Activated T-cell treated with anti-CD3 and anti-CD28 coated beads for 1 hour (primary cell): ENCODE data around the gene PRAME.
A peak's percentile ranks its signal among the peaks of the same experiment; 100 is the strongest.

ENCODE experiments used
- DNase-seq: peaks from one replicate; pipeline ENCODE4 v3.0.0-alpha.2; 2020; ENCODE audit warnings: low read depth

The PRAME gene

GRCh38 chr22:22579869-22580604 lies 21.0 kb upstream of the PRAME start:
- no peak for DNase-seq

- DNase-seq: no peak
Observed at GRCh38 chr22:22578702-22579424, 19.8 kb upstream of the PRAME start.

DNA sequence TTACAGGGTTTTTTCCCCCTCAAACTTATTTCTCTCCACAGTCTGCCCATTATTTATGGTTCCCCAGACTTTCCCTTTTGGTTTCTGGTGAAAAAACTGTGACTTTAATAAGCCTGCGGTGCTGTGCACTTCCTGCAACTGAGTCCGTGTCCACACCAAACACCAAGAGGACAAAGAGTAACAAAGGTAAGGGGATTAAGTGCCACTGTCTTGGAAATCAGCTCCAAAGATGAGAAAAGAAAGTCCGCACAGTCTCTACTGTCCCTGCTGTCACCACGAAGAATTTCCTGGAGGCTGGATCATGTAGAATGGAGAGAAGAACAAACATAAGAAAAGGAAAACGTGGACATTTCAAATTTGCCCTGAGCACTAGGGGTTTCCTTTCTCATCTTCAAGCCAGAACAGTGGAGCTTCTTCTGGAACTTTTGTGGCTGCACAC lies 17.9 kb upstream of the PRAME start:
- DNase-seq: no peak

DNA sequence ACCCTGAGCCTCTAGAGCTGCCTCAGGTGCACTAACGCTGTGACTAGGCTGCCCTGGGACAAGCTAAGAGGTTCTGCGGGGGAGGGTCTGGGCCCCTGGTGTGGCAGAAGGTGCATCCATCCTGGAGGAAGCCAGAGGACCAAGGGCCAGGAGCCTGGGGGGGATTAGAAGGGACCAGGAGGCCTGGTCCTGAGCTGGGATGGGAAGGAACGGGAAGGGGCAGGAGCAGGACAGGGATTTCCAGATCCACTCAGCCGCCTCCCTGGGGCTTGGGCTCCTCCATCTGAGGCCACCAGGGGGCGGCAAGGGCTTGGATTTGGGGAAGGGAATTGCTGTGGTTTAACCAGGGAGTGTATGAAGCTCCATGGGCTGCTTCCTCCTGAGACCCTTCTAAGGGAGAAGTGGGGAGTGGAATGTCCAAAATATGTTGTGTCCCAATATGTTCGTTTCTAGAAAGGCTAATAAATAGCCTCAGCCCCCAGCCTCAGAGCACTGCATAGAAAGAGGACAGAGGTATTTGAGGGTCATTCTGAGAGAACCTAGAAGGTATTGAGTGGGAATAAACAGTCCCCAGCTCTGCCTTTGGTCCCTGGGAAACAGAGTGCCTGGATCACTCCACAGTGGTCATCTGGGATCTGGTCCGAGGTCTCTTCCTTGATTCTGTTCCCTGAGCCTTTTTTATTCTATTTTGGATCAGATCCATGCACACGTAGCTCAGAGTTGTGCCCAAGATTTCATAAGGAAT lies 17.4 kb upstream of the PRAME start:
- peak; percentile 29 for DNase-seq

- DNase-seq: no peak
Observed at GRCh38 chr22:22574361-22574760, 15.3 kb upstream of the PRAME start.

DNA sequence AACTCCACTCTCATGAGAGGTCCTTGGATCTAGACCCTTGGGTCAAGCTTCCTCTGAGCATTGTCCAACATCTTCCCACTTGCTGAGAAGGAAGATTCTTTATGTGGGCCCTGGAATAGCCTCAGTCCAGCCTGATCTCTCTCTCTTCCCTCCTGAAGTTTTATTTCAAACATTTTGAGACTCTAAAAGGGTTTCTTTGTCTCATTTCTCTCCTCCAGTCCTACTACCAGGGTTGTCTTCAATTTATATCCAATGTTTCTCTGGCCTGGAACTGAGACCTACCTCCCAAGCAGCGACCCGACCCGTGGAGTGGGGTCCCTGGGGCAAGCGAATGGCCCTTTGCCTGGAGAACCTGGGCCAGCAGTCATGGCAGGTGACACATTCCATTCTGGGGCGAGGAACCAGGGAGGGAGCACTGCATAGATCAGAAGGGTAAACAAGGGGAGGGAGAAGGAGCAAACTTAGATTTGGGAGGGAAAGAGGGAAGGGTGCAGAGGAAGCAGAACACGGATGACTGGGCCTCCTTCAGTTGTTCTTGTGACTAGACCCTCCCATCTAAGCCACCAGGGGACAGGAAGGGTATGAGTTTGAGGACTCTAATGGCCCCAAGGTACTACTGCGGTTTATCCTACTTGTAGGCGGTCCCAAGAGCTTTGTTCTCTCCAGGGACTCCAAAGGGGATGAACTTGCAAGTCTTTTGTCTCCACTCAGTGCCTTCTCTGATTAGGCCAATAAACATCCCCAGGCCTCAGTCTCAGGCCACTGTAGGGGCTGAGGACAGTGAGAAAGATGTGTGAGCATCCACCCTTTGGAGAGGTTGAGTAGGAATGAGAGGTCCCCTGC lies 14.2 kb upstream of the PRAME start:
- DNase-seq: no peak

- DNase-seq: no peak
Observed at GRCh38 chr22:22571862-22572261, 12.8 kb upstream of the PRAME start.

DNA sequence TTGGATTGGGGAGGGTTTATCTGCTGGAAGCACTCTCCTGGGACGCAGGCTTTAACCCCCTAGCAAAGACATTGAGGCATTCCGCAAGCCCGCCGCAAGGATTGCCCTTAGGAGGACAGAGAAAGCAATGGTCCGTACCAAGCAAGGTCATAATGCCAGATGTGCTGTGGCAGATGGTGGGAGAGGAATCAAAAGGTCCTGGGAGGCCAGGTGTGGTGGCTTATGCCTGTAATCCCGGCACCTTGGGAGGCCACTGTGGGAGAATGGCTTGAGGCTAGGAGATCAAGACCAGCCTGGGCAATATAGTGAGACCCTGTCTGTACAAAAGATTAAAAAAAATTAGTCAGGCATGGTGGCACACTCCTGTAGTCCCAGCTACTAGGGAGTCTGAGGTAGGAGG lies 12.4 kb upstream of the PRAME start:
- no peak for DNase-seq

GRCh38 chr22:22569218-22569617 lies 10.2 kb upstream of the PRAME start:
- no peak for DNase-seq

DNA sequence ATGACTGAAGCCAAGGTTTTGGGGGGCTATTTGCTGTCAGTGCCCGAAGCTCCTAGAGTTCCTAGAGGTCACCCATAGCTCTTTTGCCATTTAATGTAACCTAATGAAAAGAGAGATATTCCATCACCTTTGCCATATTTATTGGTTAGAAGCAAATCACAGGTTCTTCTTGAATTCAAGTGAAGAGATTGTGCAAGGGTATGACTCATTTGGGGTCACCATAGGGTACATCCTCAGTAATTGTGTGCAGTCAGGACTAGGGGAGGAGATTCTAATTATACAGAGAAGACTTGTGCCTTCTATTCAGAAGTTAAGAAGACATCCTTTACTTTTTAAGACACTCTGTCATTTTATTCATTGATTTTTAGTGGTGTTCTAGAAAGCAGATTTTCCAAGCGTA lies 6.9 kb upstream of the PRAME start:
- DNase-seq: no peak

DNA sequence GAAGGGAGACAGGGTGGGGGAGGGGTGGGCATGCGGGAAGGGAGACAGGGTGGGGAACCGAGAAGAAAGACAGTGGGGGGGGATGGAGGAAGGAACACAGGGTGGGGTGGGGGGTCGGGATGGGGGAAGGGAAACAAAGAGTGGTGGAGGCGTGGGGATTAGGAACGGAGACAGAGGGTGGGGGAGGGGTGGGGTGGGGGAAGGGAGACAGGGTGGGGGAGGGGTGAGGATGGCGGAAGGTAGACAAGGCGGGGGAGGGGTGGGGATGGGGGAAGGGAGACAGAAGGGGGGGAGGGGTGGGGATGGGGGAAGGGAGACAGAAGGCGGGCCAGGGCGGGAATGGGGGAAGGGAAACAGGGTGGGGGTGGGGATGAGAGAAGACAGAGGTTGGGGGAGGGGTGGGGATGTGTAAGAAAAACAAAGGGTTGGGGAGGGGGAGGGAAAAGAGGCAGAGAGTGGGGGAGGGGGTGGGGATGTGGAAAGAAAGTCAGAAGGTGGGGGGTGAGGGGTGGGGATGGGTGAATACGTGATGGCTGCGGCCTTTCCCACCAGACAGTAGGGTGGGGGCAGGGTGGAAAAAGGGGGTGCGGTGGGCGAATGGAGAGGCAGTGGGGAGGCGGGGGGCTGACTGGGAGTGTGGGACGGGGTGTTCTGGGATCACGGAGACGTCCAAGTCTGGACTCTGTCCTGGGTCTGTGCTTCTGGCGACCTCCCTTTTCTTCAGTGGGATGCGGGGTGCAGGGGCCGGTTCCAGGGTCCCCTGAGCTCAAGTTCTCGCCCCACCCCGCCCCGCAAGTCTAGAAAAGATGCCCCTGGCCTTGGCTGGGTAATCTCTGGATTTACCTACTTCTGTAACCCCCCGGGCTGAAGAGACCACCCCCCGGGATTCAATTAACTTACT lies 744 bp downstream of the PRAME start:
- no peak for DNase-seq

DNA sequence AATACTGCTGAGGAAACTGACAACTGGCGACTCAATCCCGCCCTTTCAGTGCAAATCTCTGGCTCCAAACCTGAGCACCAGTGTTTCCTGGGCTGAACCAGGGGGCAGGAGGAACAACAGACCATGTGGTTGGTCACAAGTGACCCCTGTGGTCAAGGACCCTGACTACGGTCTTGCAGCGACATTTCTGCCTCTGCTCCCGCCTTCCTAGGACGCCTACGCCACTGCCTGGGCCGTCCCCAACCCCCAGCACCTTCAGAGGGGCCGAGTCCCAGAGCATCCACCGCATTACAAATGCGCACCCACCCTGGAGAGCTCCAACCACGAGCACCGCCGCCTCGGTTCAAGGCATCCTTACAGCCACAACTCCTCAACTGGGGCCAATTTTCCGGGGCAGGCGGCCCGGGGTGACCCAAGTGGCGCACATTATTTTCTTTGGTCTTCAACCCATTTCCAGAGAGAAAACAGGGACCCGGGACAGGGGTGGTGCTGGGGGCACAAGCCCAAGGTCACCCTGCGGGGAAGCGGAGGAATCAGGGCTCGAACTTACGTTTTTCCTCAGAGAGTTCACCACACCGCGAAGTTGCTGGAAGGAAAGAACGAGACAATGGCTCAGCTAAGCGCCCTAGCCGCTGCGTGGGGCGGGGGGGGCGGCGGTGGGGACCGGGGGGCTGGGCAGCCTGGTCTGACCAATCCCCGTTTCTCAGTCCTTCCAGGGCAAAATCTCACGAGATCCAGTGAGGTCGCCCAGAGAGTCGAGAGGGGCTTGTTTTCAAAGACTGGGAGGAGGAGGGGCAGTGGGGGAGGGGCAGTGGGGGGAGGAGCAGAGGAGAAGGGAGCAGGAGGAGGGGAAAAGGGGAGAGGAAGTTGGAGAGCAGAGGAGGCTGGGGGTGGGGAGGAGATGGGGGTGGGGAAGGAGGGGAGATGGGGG lies 1.8 kb downstream of the PRAME start:
- no peak for DNase-seq

DNA sequence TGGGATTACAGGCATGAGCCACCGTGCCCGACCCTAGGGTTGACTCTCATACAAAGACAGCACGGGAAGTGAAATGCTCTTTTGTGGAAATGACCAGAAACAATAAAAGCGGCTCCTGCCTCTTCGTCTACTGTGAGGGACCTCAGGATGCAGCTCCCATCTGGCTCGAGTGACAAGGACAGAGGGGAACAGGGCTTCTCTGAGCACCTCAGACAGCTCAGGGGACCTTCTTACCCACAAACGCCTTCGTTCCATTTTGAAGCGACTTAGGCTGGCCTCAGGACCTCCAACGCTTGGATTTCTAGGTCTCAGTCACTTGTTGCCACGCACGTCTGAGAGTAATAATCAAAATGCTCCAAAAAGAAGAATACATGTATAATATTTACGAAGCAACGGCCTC lies 2.5 kb downstream of the PRAME start:
- DNase-seq: no peak

DNA sequence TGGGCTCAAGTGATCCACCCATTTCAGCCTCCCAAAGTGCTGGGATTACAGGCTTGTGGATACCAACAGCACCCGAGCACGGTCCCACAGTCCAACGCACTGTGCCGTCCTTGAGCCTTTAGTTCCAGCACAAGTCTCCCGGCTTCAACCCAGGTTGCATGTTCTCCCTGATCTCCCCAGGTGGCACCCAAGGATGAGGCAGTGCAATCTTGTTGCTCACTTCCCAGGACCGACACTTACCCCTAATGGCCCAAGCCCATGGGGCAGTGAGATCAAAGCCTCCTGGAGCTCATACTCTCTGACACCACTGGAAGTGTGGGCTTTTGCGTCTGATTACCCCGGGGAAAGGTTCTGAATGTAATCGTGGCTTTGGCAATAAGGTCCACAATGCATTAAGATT lies 3.5 kb downstream of the PRAME start:
- no peak for DNase-seq

GRCh38 chr22:22554587-22555284 lies 4.3 kb downstream of the PRAME start:
- no peak for DNase-seq

DNA sequence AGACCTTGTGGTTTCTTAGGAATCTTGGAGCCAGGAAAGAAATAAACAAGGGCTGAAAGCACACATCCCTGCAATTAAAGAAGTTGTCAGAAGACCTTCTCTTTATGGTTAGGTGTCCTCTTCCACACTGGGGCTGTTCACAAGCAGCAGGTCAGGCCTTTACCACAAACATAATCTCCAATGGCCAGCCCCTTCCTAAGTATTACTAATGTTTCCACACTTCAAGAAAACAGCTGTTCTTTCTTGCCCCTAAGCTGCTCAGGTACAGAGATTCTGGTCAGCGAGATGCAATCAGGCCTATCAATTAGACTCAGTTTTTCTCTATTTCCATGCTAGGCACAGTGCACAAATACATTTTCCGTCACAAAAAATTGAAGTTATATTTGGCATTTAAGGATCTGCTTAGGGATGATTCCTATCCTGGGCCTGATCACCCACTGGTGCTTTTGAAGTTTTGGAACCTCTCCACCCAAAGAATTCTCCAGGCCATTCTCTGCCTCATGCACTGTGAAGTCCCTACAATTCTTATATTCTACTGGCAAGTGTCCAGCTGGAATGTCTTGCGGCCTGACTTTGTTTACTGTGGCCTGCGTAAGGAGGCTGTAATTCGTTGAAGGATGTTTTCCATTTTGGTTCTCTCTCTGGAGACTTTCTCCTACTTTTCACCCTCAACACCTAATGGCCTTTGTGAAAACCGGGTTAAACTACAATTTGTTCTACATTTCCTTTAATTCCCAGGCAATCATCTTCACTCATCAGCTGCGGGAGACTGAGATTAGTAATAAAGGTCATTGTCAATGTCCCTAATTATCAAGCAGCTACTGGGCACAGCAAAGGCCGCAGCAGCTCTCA lies 5.1 kb downstream of the PRAME start:
- no peak for DNase-seq

GRCh38 chr22:22553141-22553540 lies 5.9 kb downstream of the PRAME start:
- DNase-seq: no peak

GRCh38 chr22:22552630-22553029 lies 6.4 kb downstream of the PRAME start:
- DNase-seq: no peak
